GDM1 (cell line): Measurements from ENCODE around the gene ABHD12.
"Not testable (repeated sequence)": the region's sequence is repeated elsewhere in the genome, so short reads cannot be mapped to it uniquely, and the experiment has no call there.

ENCODE experiments used
- DNase-seq: peaks from one replicate; lab custom pipeline; 2025; lab: John Stamatoyannopoulos, UW

ABHD12 gene

DNA sequence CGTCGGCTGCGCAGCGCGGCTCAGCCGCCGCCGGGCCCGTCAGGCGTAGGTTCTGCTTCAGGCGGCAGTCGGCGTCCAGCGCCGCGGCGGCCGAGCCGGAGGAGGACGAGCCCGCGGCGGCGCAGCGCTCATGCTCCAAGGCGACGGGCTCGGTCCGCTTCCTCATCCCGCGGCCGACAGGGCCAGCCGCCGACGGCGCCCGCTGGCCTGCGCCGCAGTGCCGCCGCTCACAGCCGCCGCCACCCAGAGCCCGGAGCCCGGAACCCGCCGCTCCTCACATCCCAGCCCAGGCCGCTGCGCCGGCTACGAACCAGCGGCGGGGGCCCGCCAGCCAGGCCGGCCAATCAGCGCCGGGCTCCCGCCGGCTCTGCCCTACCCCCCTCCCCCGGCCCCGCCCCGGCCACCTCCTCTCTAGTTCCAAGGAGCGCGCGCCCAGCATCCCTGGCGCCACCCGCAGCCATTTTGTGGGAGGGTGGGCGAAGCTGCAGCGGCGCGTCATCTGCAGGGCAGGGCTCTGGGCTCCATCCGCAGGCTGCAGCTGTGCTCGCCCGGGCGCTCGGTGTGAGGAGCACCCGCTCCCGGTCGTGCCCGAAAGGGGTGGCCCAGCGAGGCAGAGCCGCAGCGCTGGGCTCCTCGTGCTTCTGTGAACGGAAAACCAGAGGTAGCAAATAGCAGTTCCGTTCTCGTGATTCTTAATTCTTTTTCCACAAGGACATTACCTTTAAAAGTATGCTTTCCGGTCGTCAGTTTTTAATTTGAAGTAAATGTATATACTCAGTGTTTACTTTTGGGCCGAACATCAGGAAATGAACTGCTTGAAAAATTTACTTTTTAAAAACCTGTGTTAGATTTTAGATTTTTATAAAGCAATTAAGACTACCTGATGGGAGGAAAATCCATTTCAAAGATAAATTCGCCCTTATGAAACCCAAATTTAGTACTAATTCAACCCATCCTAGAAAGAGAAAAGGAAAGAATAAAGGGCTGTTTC, at the start of gene ABHD12:
Gene ABHD12, minus strand, starts transcription at position 298 of the 991 bp plus-strand sequence. Its CDS starts 132 bp downstream, at position 166.
- peak; percentile 95 for DNase-seq

DNA sequence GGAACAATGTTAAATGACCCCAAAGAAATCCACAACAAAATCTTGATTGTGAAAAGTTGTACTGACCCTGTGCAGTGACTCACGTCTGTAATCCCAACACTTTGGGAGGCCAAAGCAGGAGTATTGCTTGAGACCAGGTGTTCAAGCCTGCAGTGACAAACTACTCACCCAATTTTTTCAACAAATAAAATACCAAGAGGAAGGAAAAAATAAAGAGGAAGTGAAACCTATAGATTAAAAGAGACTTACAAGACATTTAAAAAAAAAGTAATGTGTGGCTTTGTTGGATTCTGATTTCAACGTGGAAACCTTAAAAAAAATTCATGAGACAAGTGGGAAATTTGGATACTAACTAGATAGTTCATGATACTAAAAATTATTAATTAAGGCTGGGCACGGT, 48.7 kb upstream of the ABHD12 start:
- DNase-seq: no peak

DNA sequence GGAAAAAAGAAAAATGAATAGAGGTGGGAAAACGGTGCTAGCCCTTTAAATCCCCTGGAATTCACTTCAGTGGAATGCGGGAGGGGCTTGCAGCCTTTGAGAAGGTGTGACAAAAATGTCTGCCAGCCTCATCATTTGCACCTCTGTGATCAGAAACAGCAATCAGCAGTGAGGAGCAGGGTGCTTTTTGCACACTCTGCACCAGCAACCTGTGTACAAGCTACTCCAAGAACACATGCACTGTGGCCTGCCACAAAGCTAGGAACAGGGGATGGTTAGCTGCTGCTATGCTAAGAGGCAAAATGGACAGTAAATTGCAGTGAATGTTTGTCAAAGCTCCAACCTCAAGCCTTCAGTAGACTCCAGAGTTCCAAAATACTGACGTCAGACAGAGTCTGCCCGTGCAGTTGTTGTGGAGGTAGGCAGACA, 46.5 kb upstream of the ABHD12 start:
- no peak for DNase-seq

DNA sequence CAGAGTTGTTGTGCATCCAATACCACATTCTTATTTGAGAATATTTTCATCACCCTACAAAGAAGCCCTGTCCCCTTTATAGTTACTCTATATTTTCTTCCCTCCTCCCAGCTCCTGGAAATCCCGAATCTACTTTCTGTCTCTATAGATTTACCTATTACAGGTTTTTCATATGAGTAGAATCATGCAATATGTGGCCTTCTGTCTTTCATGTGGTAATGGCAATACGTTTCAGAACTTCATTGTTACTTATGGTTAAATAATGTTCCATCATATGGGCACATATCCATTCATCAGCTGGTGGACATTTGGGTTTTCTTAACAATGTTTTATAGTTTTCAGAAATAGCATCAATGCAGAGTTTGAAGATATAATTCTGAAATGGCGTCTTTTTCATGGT, 33.9 kb upstream of the ABHD12 start:
- no peak for DNase-seq

DNA sequence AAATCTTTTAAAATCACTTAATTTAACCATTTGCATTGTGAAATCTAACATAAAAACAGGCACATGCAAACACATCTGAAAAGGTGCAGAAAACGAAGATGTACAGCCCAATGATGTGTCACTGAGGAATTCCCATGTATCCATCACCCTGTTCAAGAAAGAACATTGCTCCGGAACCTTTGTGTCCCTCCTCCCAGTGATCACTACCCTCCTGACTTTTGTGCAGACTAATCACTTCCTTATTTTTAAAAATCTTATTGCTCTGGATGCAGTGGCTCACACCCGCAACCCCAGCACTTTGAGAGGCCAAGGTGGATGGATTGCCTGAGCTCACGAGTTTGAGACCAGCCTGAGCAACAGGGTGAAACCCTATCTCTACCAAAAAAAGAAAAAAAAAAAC, 31.4 kb upstream of the ABHD12 start:
- no peak for DNase-seq

DNA sequence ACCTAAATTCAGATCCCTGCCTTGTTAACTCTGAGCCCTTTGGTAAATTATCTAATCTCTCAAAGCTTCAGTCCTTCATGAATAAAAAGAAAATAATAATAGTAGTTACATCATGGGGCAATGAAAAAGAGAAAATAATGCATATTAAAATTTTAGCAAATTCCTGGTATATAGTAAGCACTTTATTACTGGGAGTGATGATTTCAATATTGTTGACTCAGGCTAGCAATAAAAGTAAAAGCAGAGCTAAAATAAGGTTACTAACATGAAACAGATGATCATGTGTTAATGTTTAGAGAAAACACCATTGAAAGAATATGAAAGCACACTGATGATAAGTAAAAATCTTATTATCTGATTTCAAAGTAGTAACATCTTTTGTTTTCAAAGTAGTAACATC, 30.5 kb upstream of the ABHD12 start:
- no peak for DNase-seq

DNA sequence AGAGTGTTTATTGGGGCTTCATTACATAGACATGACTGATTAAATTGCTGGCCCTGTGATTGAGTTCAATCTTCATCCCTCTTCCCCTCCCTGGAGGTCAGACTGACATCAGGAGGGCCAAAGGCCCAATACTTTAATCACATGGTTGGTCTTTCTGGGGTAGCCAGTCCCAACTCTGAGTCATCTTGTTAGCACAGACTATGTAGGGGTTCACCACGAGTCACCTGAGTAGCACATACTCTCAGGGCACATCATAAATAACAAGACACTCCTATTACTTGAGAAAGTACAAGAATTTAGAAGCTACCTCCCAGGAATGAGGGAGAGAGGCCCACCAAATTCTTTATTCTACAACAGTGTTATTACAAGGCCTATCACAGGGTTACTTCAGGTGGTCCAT, 28.1 kb upstream of the ABHD12 start:
- no peak for DNase-seq

DNA sequence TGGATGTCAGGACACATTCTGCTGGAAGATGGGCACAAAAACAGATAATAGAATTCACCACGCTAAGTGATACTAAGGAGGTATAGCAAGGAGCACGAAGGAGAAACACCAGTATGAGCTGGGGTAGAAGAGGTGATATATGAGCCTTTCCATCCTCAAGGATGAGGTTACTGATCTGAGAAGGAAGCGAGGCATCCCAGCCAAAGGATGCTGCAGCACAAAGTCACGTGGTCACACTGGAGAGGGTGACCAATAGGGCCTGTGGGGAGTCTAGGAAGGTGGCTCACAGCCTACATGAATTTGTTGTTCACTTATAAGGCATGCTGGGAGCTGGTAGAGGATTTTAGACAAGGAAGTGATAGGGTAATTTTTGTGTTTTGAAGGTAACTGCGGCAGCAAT, 18.3 kb upstream of the ABHD12 start:
- DNase-seq: no peak

DNA sequence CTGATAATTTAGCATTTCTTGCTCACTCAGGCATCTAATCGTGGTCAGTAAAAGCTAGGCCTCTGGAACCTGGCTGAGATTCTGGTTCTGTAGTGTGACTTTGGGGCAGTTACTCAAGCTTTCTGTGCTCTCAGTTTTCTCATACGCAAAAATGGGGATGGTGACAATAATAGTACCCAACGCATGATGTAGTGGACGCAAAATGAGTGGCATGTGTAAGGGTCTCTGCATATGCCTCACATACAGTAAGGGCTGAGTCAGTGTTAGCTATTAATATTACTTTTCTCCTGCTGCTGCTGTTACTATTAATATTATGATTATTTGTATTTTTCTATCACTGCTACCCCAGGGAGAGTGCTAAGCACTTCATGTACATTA, 17.5 kb upstream of the ABHD12 start:
- no peak for DNase-seq

DNA sequence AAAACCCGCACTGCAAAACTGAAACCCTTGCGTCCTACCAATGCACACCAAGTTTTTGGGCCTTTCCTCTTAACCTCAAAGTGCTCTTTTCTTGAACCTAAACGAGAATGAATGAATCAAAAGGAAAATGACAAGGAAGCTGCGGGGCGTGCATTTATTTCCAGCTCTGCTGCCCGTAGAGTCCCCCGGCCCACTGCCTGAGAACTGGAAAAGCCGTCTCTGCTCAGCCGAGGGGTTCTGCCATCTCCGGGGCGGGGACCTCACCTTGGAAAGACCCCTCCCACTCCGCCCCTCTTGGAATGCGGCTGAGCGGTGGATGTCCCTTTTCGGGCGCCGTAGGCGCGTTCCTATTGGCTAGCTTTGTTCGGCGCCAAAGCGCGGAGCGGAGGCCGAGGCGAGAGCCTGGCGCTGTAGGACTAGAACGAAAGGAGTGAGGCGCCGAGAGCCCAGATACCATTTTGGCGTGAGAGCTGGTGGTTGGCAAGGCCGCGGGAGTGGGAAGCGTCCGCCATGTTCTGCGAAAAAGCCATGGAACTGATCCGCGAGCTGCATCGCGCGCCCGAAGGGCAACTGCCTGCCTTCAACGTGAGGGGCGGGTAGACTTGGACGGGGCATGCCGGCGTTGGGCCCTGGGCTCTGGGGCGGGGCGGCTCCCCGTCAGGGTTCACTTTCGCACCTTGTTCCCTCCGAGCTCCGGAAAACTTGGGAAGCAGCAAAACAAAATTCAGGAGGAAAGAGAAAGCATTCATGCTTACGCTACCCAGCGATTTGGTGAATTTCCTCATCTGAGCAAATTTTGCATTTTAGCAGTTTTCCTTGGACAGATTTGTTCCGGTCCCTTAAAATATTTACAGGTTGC, 16.9 kb upstream of the ABHD12 start, which contains the start of gene GINS1:
Gene GINS1, plus strand, starts transcription at position 363 of the 859 bp plus-strand sequence. Its CDS starts 148 bp downstream, at position 511.
- DNase-seq: peak; percentile 88

DNA sequence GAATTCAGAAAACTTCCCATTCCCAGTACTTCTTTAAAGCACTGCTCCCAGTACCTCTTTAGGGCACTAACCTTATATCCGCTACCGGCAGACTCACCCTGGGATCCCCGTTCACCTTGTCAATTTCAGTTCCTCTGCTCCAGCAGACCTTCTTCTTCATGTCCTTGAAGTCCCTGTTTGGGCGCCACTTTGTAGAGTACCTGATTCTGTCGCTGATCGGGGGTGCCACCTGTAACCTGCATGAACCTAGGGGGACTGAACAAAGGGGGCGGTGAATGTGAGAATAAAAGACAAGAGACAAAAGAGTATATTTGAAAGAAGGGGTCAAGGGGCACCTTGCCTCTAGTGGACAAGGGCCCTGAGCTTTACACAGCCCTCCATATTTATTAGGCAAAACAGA, 11.9 kb upstream of the ABHD12 start:
- DNase-seq: no peak

DNA sequence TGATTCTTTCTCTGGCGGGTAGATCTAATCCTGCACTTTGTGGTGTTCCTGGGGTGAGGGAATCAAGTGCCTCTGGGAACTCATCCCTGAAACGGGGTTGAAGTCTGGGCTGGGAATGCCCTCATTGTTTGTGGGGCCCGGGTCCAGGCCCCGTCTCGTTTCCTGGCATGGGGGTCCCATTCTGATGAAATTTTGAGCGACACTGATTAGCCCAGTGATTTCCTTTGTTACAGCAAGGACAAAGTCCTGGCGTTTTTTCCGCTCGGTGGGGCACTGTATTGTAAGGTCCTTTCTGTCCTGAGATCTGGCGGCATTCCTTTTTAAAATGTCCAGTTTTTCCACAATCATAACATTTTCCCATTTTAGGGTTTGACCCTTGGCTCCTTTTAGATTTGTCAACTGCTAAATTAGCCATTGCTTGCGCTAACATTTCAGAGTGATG, 9.7 kb upstream of the ABHD12 start:
- not testable (repeated sequence) for DNase-seq

DNA sequence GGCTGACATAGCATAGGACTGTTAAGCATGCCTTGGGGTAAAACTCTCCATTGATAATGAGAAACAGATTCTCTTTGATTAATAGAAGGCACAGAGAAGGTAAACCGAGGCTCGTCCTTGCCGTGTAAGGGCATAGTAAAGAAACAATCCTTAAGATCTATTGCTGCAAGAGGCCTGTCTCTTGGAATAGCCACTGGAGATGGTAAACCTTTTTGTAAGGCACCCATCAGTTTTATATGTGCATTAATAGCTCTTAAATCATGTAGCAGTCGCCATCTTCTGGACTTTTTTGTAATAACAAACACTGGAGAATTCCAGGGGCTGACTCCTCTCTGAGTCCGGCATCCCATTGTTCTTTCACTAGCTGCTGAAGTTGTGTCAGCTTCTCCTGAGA, 8.4 kb upstream of the ABHD12 start:
- DNase-seq: peak; percentile 12

DNA sequence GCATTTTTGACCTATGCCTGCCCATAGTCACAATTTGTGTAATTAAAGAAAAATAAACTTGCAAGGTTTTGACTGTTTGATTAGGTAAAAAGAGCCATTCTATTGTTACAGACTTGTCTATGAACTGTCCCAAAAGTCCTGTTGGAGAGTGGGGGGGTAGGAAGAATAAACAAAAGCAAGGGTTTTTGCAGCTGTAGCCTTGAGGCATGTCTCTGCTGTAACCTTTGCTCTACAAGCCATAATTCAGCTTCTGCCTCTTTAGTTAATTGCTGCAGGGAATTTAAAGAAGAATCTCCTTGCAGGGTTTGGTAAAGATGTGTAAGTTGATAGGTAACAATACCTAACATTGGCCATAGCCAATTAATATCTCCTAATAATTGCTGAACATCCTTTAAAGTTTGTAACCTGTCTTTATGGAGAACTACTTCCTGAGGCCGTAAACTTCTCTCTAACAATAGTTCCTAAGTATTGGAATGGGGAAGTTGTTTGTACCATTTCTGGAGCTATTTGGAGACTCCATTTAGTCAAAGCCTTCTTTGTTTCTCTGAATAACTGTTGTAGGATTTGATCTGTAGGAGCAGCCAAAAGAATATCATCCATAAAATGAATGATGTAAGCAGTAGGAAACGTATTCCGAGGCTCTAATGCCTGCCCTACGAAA, 7.9 kb upstream of the ABHD12 start:
- DNase-seq: no peak

DNA sequence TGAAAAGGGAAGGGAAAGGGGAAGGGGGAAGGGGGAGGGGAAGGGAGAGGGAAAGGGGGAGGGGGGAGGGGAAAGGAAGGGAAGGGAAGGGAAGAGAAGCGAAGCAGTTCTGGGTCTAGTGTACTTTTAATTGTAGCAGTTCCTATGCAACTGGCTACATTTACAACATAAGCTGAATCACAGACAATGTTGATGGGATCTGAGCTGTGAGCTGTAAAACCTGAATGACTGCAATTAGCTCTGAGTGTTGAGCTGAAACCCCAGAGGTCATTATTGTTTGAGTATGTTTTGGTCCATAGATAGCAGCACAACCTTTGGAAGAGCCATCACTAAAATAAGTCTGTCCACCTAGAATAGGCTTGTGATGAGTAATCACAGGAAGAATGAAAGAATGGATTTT, 7.2 kb upstream of the ABHD12 start:
- no peak for DNase-seq

DNA sequence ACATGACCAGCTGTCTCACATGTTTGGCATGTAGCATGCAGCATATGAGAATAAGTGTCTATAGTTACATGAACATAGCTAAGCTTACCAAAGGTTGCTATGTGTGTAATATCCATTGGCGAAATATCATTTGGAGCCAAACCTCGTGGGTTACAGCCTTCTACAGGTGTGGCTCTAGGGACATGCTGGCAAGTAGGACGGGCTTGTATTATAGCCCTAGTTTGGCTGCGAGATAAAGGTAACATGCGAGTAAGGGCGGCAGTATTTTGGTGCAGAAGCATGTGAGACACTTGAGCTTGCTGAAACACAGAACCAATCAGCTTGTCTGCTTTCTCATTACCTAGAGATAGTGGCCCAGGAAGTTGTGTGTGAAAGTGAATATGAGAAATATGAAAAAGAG, 6.5 kb upstream of the ABHD12 start:
- DNase-seq: no peak

DNA sequence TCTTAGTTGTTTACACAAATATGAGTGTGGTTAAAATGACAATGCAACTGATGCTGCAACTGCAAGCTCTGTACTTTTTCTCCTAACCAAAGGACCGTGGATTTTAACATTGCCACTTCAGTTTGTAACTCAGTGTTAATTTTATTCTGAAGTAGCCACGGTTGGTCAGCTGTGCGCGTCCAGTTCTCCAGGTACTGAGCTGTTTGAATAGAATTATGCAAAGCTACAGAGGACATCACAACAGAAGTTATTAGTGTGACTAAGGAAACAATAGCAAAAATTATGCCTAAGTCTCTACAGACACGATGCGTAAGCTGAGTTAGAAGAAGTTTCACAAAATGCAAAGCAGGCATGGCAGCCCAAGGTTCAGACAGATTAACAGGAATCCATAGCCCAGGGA, 4.4 kb upstream of the ABHD12 start:
- no peak for DNase-seq

DNA sequence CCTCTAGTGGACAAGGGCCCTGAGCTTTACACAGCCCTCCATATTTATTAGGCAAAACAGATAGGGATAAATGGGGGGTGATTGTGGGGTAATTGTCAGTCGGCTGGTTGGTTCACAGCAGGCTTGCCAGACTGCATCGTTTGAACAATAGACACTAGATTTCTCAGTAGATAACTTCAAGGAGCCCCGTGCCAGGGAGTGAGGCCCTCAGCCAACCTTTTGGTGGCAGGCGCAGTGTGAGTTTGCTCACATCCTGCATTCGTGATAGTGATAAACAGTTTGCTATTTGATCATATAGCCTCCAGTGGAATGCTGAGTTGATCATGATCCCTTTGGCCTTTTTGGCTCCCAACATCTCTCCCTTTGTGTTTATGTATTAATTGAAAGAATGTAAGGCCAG, 3.6 kb upstream of the ABHD12 start:
- no peak for DNase-seq

DNA sequence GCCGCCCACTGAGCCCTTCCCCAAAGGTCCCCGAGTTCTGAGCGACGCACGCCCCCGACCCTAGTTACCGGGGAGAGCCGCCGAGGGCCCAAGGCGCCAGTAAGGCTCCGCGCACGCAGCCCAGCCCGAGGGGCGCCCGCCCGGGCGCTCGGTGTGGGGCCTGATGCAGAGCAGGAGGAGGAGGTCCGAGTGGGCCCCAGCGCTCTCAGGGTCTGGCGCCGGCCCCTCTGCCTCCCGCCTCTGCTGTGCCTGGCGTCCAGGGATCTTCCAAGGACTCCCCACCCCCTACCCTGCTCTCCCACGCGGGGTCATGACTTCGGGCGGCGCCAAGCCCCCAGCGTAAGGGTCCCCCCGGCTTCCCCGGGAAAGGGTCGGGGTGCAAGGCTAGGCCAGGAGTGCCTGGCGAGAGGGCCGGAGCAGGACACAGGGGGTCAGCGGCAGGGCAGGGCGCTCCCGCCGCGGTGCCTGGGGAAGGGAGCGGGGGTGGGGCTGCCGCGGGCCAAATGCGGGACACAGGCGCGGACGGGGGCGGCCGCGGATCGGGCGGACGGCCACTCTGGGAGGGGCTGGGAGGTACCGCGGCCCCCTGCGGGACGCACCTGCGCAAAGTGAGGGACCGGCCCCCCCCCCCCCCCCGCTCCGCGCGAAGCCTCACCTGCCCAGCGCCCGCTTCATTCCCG, 637 bp downstream of the ABHD12 start:
- DNase-seq: no peak

DNA sequence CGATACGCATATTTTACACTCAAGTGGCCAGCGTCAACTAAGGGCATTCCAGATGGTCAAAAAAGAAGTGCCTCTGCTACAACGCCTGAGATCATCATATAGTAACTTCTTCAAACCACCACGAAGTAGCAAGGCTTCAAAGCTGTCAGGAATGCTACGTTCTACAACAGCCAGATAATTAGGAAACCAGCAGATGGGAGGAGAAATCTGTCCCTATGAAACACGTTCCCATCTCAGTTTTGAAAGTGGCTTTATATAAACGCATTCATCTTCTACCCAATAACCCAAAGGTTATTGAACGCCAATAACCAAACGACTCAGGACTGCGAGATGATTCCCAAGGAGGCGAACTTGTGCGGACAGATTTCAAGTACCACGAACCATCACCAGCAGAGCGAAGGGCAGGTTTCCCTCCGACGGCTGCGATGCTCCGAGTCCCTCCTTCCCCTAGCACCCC, 1.2 kb downstream of the ABHD12 start:
- DNase-seq: no peak

DNA sequence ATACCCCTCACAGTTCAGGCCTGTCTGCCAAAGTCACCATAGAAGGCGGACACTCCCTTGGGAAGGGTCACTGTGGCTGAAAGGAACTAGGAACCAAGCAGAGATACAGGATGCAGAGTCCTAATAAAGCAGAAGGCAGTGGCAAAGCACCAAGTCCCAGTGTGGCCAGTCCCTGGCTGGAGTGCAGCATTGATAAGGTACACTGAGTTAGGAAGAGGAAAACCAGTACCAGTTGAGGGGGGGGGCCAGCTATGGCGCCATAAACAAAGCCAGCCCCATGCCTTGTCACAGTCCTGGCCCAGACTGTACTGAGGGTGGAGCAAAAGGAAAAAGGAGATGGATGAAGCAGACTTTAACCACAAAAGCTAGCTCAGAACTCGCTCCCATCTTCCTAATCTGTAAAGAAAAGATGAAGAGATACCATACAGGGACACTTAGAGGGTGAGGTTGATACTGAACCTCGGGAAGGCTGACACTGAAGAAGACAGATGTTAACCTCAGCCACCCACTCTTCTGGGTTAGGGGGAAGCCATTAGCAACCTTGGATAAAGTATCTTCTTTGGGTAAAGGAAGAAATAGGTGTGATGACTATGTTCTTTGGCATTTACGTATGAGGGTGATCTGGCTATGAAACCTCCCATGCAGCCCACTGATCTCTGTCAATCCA, 7.8 kb downstream of the ABHD12 start:
- no peak for DNase-seq
